Activated B cell treated with CpG ODN at 0.5 μM for 24 hours (primary cell): Measurements from ENCODE around the gene SCAF4. TPM values are rescaled to one million over a fixed set of nuclear protein-coding genes. Genes with fewer than 3 reads are reported as not detected.
A peak's percentile ranks its signal among the peaks of the same experiment; 100 is the strongest.

Source experiments
- ATAC-seq: fragments of 200-7000 bp; cut with Tn5 transposase; one replicate; pipeline ENCODE4 v1.10.0; 2021; ENCODE audit warnings: low read depth, mild to moderate bottlenecking, moderate library complexity
- CTCF ChIA-PET: fragments of 350-600 bp; sonication (Branson Sonifier 250); formaldehyde crosslinking; loops from one replicate; lab custom pipeline; 2021; ENCODE audit warnings: antibody characterized with exemption; lab: Charles Lee
- POLR2A ChIA-PET: fragments of 350-600 bp; sonication (Branson Sonifier 250); formaldehyde crosslinking; loops from one replicate; lab custom pipeline; 2021; ENCODE audit warnings: antibody characterized with exemption; lab: Charles Lee
- DNase-seq: peaks from one replicate; pipeline ENCODE4 v3.0.0; 2022
- H3K27ac Mint-ChIP-seq: one replicate; pipeline ENCODE4 v1.8.0; 2020; ENCODE audit warnings: mixed read lengths
- H3K27me3 Mint-ChIP-seq: one replicate; pipeline ENCODE4 v1.8.0; 2021; ENCODE audit warnings: mixed read lengths
- H3K36me3 Mint-ChIP-seq: one replicate; pipeline ENCODE4 v1.8.0; 2021; ENCODE audit warnings: low read depth, mixed read lengths
- H3K4me1 Mint-ChIP-seq: one replicate; pipeline ENCODE4 v1.8.0; 2021; ENCODE audit warnings: mixed read lengths
- H3K4me3 Mint-ChIP-seq: one replicate; pipeline ENCODE4 v1.8.0; 2020; ENCODE audit warnings: mild to moderate bottlenecking, mixed read lengths
- H3K9me3 Mint-ChIP-seq: one replicate; pipeline ENCODE4 v1.8.0; 2020; ENCODE audit warnings: mixed read lengths
- intact Hi-C: fragments of 100-400 bp; cut with micrococcal nuclease; formaldehyde crosslinking; loops from one replicate; pipeline ENCODE4 v1.15.1; 2024
- total RNA-seq: library from RNA; stranded (reverse); gene quantifications from 2 replicates; pipeline ENCODE4 v1.2.3, GENCODE V29; 2022
- TF ChIP-seq, protein P1 (sequence below): fragments of 200-600 bp; IDR thresholded peaks from one replicate; pipeline ENCODE4 v1.8.0; 2022; ENCODE audit warnings: antibody characterized with exemption, mild to moderate bottlenecking

The SCAF4 gene
- total RNA-seq, 1 donor from 2014 or later = 80.5 TPM

DNA sequence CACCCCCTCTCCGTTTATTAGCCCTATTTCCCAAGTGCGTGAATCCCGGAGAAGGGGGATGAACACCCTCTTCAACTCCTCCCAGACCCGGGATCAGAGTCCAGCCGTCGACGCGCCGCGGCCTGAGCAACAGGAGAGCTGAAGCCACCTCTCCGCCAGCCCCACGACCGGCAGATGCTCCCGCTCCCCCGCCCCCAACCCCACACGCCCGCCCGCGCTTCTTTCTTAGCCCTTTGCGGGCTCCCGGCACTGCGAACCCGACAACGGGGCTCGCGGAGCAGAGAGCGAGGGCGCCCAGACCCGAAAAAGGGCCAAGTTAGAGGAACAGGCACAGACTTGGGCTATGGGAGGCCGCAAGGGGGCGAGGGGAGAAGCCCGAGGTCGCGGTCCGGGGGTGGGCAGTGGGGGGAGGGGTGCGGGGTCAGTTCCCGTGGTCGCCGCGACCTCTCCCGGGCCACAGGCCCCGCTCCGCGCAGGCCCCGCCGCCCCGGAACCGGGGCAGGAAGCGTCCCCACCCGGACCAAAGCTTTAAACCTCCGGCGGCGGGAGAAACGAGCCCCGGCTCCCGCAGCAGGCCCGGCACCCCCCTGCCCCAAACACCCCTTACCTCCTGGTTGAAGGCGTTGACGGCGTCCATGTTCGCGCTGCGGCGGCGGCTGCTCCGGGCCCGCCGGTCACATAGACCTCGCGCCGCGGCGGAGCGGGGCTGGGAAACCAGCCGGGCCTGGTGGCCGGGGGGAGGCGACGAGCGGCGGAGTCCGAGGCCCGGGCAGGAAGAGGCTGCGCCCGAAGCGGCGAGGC lies 662 bp downstream of the SCAF4 start:
- ATAC-seq (peak; percentile 22), DNase-seq (no peak)
- ChIA-PET POLR2A (interaction anchor here (0.6 to 6.2 kb wide), 5 partner anchors 21 to 881 kb away, joined by 3 to 90 read pairs (median 3); partner anchors contain the start of gene CFAP298), CTCF (no interaction called here)
- H3K36me3 Mint-ChIP-seq = peaks cover 7% of the 10 kb centered on the region
- peak overlapping the region; percentile 84 for H3K27ac Mint-ChIP-seq
- H3K4me1 Mint-ChIP-seq = peaks cover 16% of the 10 kb centered on the region
- no peaks in the 10 kb centered on the region for H3K9me3 Mint-ChIP-seq
- no peaks in the 10 kb centered on the region for H3K27me3 Mint-ChIP-seq
- no peak overlapping the region for H3K4me3 Mint-ChIP-seq
- intact Hi-C loops = loop anchor here (1.0 to 5.0 kb wide), 6 partner anchors 17 to 1911 kb away; partner anchors contain the start of genes CFAP298, CRYZL1, ITSN1 and SOD1
- TF ChIP-seq, protein P1, sequence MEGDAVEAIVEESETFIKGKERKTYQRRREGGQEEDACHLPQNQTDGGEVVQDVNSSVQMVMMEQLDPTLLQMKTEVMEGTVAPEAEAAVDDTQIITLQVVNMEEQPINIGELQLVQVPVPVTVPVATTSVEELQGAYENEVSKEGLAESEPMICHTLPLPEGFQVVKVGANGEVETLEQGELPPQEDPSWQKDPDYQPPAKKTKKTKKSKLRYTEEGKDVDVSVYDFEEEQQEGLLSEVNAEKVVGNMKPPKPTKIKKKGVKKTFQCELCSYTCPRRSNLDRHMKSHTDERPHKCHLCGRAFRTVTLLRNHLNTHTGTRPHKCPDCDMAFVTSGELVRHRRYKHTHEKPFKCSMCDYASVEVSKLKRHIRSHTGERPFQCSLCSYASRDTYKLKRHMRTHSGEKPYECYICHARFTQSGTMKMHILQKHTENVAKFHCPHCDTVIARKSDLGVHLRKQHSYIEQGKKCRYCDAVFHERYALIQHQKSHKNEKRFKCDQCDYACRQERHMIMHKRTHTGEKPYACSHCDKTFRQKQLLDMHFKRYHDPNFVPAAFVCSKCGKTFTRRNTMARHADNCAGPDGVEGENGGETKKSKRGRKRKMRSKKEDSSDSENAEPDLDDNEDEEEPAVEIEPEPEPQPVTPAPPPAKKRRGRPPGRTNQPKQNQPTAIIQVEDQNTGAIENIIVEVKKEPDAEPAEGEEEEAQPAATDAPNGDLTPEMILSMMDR = no peak

DNA sequence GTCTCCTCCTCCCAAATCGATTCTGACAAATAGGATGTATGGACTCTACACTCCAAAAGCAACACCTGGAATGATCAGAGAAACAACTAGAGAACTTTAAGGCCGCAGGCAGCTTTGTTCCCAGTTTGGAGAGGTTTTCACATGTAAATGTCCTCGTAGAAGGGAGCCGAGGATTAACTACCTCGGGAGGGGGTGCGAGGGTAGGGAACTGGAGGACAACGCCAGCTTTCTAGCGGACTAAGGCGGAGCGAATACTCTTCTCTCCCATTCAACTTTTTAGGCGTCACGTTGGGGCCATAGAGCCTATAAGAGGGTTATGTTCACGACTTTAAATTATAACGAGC lies 1.2 kb downstream of the SCAF4 start:
- CTCF ChIA-PET = no interaction called here
- Mint-ChIP-seq H3K27me3 (no peaks in the 10 kb centered on the region), H3K4me1 (peaks cover 11% of the 10 kb centered on the region), H3K36me3 (peaks cover 7% of the 10 kb centered on the region), H3K9me3 (no peaks in the 10 kb centered on the region), H3K4me3 (no peak overlapping the region), H3K27ac (peak overlapping the region; percentile 81)
- POLR2A ChIA-PET = interaction anchor here (0.6 to 6.2 kb wide), 4 partner anchors 24 to 882 kb away, joined by 3 to 90 read pairs (median 4); partner anchors contain the start of gene CFAP298
- intact Hi-C loops = loop anchor here (1.0 to 5.0 kb wide), 6 partner anchors 16 to 1912 kb away; partner anchors contain the start of genes CFAP298, CRYZL1, ITSN1 and SOD1
- DNase-seq (no peak), ATAC-seq (no peak)
- TF ChIP-seq, protein P1 = no peak

DNA sequence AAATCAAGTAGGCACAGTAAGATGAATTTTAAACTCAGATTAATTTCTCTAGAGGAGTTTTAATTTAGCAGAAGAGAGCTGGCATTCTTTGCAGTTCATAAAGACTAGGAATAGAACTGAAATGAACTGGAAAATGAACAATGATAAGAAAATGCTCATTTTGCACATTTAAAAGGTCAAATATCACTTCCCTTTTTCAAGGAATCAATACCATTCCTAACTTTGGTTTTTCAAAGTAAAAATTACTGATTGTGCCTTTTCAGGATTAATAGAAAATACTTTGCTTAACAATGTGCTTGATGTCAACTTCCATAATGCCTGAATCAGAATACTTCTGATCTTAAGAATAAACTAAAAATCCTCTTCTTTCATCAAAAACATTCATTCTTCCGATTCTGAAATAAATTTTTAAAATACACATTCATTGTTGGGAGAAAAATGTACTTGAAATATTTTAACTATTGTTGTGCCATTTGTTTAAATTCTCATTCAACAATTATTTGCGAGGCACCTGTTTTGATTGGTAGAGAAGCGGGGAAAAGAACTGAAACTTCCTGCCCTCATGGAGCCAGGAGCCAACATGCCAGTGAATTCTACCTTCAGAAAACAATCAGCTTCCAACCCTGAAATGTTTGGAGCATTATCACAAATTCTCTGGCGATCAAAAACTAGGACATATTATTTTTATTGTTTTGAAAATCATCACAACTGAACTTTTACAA lies 2.1 kb downstream of the SCAF4 start:
- Mint-ChIP-seq H3K4me1 (peaks cover 13% of the 10 kb centered on the region), H3K4me3 (no peak overlapping the region), H3K36me3 (peaks cover 12% of the 10 kb centered on the region), H3K9me3 (no peaks in the 10 kb centered on the region), H3K27me3 (no peaks in the 10 kb centered on the region), H3K27ac (peak overlapping the region; percentile 51)
- ChIA-PET POLR2A (no interaction called here), CTCF (no interaction called here)
- DNase-seq (no peak), ATAC-seq (no peak)
- intact Hi-C loops = loop anchor here (5.0 kb wide), 3 partner anchors 32 to 1913 kb away; partner anchors contain the start of genes CFAP298, CRYZL1 and ITSN1
- TF ChIP-seq, protein P1 = no peak

DNA sequence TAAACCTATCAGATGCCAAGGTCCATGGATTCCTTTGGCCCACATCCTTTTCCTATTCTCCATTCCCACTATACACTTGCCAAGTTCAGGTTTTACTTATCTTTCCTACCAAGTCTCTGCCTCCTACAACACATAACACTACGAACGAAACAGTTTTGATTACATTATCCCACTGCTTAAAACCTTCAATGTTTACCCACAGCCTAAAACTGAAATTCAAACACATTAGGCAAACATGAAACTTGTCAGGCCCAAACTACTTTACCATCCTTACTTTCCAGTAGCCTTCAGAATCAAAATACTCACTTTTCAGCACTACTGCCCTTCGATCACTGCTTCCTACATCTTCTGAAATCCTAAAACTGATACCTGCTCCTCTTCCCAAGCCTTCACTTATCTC lies 3.0 kb downstream of the SCAF4 start:
- H3K4me3 Mint-ChIP-seq = no peak overlapping the region
- H3K27me3 Mint-ChIP-seq = no peaks in the 10 kb centered on the region
- peaks cover 21% of the 10 kb centered on the region for H3K4me1 Mint-ChIP-seq
- intact Hi-C loops = no loop called here
- ATAC-seq = no peak
- H3K27ac Mint-ChIP-seq = no peak overlapping the region
- DNase-seq = no peak
- H3K36me3 Mint-ChIP-seq = peaks cover 16% of the 10 kb centered on the region
- POLR2A ChIA-PET = no interaction called here
- TF ChIP-seq, protein P1 = no peak
- CTCF ChIA-PET = no interaction called here
- no peaks in the 10 kb centered on the region for H3K9me3 Mint-ChIP-seq

DNA sequence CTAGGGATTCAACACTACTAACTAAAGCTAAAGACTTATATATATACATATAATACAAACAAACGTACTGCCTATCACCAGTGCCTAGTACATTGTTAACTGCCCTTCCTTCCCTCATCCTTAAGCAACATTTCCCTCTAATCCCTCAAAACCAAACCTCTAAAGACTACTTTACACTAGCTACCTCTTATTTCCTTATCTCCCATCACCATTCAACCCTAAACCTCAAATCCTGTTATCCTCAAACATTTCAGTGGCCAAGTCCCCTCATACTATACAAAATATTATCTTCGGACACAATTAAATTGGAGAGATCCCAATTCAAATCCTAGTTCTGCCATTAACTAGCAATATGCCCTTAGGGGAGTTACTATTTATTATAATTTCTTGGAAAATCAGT lies 3.7 kb downstream of the SCAF4 start:
- ChIA-PET POLR2A (no interaction called here), CTCF (no interaction called here)
- TF ChIP-seq, protein P1 = no peak
- no peak overlapping the region for H3K27ac Mint-ChIP-seq
- no peaks in the 10 kb centered on the region for H3K9me3 Mint-ChIP-seq
- intact Hi-C loops = no loop called here
- H3K4me1 Mint-ChIP-seq = peaks cover 28% of the 10 kb centered on the region
- no peak for DNase-seq
- no peak for ATAC-seq
- H3K4me3 Mint-ChIP-seq = no peak overlapping the region
- H3K27me3 Mint-ChIP-seq = no peaks in the 10 kb centered on the region
- peaks cover 21% of the 10 kb centered on the region for H3K36me3 Mint-ChIP-seq
